Ureter (tissue), 1 donor: Measurements from ENCODE around the gene ASF1A. TPM values are rescaled to one million over a fixed set of nuclear protein-coding genes. Genes with fewer than 3 reads are reported as not detected.
A peak's percentile ranks its signal among the peaks of the same experiment; 100 is the strongest.

ENCODE experiments used
- DNase-seq: peaks from one replicate; pipeline ENCODE4 v3.0.0-alpha.2; 2020; ENCODE audit warnings: low spot score
- total RNA-seq: library from RNA; stranded (reverse); gene quantifications from one replicate; pipeline ENCODE4 v1.2.4, GENCODE V29; 2023
- donor health status: DM: yes; HTN: yes; CAD: no.

ASF1A gene
- total RNA-seq, 1 donor from 2014 or later, result 24.5 TPM

DNA sequence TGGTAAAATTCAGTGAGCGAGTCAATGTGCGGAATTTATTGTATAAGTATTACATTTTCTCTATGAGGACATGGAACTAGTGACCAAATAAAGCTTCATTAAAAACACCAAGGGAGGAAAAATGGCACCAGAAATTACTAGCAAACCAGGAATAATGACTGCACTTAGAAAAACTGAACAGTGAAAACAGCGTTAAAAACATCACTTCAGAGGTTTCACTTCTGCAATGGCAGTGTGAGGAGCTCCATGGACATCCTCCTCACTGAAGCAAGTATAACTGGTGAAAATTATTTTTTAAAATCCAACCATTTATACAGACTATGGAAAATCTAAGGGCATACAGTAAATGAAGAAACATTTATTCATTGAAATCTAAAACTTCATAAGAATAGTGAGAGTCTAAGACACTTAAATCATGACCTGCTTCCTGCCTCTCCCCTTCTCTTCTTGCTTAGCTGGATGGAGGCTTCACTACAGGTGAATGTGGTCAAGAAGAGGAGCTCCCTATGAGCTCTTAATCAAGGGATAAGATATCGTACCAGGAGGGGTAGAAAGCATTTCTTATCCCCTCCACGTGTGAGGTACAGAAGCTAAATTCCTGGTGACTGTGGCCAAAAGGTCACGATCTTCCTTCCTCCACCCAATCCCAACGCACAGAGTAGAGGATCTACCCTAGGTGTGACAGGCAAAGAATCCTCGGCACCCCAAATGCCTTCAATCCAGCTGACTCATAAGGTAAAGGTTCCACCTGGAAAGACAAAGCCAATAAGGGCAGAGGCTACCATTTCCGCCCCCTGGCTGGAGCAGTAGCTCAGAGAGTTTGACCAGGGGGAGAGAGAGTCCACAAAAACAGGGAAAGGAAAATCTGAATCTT, 12.3 kb upstream of the ASF1A start:
- no peak for DNase-seq

DNA sequence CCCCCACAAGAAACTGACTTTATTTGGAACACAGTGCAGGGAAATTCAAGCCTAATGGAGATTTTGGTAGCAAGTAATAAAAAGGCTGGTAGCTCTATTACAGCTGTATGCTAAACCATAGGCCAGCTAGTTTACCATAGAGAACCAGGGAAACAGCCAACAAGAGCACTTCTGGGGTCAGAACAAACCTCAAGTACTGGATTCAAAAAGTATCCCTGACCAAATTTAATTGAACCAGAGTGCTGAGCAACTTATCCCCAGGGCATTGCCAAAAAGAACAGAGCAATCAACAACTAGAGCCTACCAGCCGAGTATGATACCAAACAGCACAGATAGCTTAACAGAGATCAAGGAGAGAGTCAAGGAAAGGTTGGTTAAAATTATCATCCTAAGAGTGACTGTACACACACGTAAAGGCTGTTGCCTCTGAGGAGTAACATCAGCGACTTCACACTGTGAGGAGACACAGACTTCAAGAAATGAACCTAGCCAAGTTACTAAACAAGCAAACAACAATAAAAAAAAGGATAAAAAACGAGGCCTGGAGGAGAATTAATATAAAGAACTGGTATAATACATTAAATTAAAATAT, 11.5 kb upstream of the ASF1A start:
- no peak for DNase-seq

DNA sequence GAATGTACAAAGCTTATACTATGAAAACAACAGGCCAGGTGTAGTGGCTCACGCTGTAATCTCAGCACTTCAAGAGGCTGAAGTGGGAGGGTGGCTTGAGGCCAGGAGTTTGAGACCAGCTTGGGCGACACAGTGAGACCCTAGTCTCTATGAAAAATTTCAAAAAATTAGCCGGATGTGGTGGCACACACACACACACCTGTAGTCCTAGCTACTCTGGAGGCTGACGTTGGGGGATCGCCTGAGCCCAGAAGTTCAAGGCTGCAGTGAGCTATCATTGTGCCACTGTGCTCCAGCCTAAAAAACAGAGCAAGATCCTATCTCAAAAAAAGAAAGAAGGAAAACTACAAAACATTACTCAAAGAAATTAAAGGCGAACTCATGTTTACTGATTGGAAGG, 7.3 kb upstream of the ASF1A start:
- DNase-seq, result no peak

DNA sequence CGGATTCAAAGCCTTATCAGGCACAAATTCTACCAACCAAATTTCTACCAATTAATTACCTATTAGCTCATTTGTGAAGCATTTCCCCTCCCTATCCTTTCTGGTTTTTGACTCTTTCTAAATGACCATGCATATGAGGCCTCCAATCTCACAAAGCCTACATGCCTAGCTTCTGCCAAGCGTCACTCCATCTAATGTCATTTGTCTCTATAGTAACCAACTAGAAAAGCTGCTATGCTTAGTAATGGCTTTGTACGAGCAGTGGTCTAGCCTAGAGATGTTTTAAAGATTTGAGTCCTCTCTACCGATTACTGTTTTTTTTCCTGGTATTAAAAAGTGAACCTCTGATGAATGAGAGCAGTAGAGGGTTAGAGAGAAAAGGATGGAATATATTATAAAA, 4.8 kb upstream of the ASF1A start:
- DNase-seq, result no peak

DNA sequence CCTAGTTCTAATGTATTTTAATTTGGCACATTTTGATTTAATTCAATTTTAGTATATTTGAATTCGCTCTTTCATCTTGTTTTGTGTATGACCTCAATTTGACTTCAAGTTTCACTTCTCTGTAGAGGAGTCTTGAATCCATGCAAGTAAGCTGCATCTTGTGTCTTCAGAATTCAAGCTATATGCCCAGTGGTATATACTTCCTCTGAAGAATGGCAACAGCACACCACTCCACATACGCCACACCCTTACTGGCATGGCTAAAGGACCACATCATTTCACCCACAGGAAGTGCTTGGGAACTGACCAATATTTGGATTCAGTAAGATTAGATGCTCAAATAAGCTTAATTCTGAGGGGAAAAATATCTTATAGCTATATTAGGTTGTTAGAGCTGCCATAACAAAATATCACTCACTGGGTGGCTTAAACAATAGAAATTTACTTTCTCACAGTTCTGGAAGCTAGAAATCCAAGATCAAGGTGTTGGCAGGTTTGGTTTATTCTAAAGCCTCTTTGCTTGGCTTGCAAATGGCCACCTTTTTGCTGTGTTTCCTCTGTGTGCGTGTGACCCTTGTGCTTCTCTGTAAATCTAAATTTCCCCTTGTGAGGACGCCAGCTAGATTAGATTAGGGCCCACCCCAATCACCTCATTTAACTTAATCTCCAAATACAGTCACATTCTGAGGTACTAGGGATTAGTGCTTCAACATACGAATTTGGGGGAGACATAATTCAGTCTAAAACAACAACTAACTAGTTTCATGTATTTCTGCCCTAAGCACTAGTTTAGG, 2.8 kb upstream of the ASF1A start:
- no peak for DNase-seq

DNA sequence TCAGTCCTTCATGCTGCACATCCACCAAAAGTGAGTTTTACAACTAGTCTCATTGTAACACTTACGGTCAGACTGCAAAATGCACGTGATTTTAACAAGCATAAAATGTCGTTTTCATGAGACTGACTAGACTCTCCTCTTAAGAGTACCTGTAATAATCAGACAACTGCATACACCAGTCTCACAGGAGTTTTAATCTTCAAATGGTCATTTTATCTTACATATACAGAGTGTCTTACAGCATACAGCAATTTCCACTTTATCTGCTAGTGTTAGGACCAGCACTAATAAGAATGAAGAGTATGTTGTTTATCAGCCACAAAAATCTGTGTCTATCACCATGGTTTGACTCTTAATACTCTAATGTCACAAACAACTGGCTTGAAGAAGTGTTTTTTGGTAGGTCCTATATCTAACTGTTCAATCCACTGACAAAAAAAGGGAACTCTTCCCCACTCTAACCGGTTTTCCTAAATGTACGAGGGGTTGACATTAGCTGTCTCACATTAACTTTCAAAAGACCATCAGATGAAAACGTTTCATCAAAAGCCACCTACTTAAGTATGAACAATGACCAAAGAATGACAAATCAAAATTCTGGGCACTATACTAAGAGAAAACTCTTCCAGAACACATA, 1.5 kb upstream of the ASF1A start:
- DNase-seq, result no peak

DNA sequence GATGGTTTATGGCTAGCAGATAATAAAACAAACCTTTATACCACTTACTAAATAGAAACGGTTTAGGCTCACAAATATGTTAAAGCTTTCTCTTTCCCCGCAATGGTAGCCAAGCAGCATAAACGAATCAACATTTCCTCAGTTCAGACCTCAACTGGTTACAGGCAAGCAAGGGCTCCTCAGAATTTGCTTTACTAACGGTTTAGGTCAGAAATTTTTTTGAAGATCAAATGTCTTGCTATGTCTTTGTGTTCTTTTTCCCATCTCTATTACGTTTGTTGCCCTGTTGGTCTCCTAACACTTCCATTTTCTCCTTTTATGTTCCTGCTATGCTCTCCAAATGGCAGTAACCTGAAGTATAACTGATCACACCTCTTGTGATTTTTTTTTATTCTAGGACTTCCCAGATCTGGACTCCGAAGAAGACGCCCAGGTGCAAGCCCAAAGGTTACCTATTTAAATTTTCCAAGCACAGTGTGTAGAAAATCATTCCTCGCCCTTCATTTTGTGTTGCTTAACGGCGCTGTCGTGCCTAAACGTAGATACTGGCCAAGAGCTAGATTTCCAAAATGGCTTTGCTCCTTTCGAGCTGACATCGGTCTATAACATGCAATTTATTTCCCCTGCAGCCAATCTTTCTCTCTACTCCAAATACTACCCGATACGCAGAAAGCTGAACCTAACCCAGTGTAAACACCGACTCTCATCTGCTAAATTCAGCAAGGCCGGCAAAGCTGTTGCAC, 717 bp upstream of the ASF1A start:
- DNase-seq, result peak; percentile 47

DNA sequence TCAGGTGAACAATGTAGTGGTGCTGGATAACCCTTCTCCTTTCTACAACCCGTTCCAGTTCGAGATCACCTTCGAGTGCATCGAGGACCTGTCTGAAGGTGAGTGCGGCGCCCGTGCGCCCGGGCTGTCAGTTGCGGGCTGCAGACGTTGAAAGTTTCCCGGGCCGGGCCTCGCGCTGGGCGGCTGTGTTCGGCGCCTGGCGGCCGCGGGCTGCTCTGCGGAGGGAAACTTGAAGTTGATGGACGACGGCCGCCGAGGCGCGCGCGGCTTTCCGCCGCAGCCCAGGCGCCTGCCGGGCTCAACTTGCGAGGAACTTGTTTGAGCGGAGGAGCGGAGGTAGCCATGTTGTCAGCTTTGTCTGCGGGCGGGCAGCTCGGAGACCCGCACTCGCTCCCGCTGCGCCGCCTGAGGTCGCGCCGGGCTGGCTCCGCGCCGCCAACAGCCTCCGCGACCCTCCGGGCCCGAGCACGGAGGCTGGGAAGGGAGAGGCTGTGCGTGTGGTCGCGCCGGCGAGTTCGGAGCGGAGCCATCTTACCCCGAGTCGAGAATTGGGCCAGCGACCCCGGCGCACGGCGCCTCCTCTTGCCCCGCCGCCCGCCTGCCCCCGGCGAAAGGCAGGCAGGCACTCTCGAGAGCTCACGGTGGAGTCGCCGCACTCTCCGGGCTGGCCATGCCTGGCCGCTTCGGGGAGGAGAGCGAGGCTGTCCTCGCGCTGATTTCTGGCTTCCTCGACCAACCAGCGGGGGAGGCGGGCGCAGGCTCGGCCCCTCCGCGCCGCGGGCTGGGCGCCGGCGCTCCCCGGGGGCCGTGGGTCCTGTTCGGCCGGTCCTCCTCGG, 691 bp downstream of the ASF1A start:
- peak; percentile 74 for DNase-seq

DNA sequence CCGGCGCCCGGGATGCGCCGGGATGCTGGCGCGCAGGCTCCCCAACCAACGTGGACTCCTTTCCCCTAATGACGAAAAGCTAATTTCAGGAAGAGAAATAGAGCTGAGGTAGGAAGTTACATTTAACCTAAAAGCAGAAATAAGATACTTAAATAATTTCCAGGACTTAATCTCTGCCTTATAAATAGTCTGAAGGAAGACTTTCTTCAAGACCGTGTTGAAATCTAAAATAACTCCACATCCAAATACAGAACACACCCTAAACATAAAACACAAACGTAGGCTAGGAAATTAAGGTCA, 1.3 kb downstream of the ASF1A start:
- no peak for DNase-seq

DNA sequence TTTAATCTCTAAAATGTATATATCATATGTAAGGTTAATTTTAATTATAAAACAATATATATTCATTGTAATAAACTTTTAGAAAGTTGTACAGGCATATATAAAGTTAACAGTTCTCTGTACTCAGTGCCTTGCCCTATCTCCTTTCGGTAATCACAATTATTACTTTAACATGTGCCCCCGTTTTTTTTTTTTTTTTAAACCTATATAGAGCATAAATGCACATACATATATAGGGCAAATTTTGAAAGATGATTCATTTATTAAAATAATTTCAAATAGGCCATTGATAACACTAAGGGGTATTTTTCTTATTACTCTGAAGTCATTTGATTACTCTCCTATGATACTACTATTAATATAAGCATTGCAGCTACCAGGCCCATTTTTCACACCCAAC, 1.9 kb downstream of the ASF1A start:
- no peak for DNase-seq

DNA sequence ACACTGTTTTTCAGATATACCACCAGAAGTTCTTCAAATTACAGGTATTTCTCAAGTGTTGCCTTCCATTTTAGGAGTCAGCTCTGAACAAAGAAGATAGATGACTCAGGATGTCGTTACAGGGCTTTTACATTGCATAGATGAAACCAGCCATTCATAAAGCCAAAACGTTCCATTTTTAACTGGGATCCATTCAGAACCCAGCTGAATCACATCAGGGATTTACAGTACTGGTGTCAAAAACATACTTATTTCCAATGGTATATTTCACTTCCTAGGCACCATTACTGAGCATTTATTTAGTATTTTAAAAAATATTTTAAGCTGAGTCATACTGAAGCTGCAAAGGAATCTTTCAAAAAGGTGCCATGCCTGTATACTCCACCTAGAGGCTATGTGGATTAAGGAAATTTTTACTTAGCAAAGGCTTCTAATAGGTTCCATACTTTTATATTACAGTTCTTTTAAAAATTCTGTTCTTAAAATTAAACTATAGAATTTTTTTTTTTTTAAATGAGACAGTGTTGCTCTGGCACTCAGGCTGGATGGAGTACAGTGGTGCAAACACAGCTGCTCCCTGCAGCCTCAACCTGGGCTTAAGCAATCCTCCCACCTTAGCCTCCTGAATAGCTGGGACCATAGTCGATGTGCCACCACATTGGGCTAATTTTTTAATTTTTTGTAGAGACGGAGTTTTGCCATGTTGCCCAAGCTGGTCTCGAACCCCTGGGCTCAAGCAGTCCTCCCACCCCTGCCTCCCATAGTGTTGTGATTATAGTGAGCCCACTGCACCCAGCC, 2.6 kb downstream of the ASF1A start:
- no peak for DNase-seq

DNA sequence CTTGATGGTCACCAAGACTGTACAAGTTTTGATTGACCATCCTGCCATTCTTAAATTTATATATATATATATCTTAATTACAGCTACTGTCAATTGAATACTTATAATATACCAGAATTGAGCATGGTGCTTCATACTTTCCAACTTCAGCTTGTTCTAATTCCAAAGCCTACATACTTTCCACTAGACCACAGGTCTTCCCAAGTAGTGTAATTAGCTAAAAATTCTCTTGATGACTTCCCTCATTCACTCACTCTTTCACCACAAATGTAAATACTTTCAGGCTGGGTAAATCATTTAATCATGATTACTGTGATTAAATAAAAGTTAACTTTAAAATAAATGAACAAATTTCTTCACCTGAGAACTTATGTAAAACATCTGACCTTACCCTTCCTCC, 3.4 kb downstream of the ASF1A start:
- DNase-seq, result no peak

DNA sequence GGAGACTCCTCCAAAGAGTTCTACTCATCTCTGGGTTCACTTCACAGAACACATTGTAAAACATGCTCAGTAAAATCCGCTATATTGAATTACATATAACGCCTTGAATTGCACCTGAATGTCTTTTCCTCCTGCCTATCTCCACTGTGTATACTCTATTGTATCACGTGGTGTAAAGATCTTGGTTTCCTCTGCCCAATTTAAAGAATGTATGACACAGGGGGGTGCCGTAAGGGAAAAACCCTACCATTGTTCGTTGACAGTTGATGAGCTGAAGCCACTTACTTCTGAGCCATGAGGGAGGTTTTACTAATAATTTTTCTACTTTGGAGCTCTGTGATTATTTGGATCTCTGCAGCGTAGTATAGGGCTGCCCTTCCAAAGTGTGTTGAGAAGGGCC, 6.0 kb downstream of the ASF1A start:
- DNase-seq, result no peak

DNA sequence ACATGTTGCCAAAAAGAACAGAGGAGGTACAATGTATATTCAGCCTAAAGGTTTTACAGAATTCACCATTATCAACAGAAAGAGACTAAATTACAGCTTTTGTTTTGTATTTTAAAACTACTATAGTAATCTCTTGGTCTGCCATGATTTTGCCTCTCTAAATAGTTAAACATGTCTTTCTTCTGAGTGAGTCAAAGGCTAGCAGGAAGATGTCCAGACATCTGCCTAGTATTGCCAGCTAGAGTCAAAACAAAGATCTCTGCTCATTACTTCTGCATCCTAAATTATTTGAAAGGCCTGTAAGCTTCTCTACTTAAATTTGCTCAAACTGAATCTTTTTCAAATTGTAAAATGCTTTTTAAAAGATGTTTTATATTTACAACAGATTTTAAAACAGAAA, 8.8 kb downstream of the ASF1A start:
- DNase-seq, result no peak

DNA sequence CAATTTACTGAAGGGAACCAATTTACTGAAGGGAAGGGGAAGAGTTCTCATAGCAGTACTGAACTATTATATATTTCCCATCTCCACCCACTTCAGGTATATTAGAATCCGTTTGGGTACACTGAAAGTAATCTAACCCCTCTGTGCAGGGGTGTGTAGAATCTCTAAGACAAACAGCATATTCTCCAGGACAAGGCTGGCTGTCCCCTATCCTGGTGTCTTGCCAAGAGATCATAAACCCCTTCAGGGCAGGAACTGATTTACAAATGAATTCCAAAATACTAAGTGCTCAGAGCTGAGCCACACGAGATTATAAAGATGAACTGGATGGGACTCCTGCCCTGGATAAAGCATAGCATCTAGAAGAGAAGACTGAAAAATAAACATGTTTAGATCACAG, 9.2 kb downstream of the ASF1A start:
- DNase-seq, result no peak

DNA sequence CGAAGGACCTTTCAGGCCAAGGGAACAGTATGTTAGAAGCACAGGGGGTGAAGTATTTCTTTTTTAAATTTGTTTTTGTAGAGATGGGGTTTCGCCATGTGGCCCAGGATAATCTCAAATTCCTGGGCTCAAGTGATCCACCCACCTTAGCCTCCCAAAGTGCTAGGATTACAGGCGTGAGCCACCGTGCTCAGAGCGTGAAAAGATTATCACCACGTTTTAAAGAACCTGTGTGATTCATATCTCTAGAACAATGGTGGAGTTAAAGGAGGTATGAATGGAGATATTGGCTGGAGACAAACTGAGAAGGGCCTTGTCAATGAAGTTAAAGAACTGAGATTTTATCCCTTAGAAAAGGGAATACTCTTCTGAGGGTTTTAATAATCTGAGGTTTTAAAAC, 9.7 kb downstream of the ASF1A start:
- DNase-seq, result no peak

DNA sequence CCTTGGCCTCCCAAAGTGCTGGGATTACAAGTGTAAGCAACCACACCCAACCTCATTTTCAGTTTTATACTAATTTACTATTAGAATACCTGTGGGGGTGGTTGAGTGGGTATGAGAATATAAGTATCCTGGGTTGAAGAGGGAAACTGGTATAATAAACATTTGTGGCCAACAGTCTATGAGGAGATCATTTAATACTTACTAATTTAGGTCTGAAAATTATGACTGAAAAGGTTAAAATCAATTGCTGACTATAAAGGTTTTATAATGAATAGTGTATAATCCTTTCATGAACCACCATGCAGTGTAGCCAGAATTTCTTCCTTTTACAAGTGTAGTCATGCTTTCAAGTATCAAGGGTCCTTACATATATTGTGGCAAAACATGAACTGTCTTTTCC, 11.1 kb downstream of the ASF1A start:
- DNase-seq, result no peak

DNA sequence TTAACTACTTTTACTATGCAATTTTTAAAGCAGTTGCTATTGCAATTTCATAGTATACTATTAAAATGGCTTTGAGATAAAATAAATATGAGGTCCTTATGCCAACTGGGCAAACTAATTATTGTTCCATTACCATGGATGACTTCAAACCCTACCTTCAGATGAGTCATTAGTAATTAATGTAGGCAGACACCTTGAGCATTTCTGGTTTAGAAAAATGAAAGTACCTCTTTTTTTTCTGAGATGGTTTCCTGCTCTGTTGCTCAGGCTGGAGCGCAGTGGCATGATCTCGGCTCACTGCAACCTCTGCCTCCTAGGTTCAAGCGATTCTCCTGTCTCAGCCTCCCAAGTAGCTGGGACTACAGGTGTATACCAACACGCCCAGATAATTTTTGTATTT, 11.9 kb downstream of the ASF1A start:
- DNase-seq, result no peak

DNA sequence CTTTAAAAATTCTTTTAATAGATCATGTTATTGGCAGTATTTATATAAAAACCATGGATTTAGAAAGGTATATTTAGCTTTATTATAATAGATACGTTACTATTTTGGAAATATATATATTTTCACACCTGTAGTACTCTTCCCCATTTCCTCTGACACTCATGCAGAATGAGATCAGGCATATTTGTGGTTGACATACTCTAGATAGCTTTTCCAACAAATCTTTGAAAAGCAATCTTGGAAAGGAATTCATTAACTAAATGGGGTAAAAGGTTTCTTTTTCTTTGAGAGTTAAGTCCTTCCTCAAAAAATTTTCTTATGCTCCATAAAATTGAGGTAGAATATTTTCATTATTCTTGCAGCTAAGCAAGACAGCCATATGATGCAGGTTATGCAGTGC, 14.5 kb downstream of the ASF1A start:
- DNase-seq, result no peak

DNA sequence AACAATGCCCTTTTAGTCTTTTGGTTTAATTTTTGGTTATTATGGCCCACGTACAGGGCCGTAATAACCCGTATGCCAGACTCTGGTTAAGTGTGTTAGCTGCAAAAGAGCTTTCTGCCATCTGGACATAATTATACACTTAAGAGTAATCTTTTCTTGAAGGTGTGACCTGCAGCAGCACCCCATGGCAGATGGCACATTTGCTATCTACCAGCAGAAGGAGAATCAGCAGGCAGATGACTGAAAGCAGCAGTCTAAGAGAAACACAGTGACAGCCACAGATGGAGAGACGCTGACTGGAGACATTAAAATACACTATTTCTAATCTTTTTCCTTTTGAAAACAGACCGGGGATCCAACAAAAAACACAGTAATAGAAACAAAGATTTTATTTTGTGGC, 18.7 kb downstream of the ASF1A start:
- DNase-seq, result no peak
